GM21528 (cell line): ENCODE data around the gene KATNB1.
"Not testable (repeated sequence)": the region's sequence is repeated elsewhere in the genome, so short reads cannot be mapped to it uniquely, and the experiment has no call there.

ENCODE experiments used
- ATAC-seq: cut with Tn5 transposase; IDR thresholded peaks from one replicate; pipeline ENCODE4 v1.9.1; 2021; ENCODE audit warnings: mild to moderate bottlenecking, moderate library complexity; ENCODE audit not compliant: unreplicated experiment, low FRiP score

KATNB1 gene

GRCh38 chr16:57724531-57724930, 11.0 kb upstream of the KATNB1 start:
- ATAC-seq, result no peak

GRCh38 chr16:57725151-57725550, 10.4 kb upstream of the KATNB1 start:
- no peak for ATAC-seq

GRCh38 chr16:57725554-57725953, 10.0 kb upstream of the KATNB1 start:
- ATAC-seq, result no peak

GRCh38 chr16:57725976-57726375, 9.6 kb upstream of the KATNB1 start:
- ATAC-seq, result no peak

DNA sequence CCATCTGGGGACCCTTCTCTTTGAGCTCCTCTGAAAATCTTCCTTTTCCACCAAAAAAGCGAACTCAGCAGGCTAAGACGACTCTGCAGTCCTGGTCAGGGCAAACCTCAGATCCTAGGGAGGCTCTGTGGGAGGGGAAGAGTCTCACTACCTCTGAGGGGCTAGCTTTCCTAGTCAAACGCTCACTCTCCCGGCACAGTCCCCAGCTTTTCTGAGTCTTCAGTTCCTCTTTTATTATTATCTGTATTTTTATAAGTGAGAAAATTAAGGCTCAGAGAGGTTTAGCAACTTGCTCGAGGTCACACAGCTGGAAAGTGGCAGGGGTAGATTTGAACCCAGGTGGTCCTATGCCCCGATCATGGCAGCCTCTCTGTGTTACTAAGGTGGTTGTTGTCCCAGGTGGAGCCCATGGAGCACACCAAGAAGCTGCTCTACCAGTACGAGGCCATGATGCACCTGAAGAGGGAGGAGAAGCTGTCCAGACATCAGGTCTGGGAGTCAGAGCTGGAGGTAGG, 9.1 kb upstream of the KATNB1 start:
- ATAC-seq, result no peak

DNA sequence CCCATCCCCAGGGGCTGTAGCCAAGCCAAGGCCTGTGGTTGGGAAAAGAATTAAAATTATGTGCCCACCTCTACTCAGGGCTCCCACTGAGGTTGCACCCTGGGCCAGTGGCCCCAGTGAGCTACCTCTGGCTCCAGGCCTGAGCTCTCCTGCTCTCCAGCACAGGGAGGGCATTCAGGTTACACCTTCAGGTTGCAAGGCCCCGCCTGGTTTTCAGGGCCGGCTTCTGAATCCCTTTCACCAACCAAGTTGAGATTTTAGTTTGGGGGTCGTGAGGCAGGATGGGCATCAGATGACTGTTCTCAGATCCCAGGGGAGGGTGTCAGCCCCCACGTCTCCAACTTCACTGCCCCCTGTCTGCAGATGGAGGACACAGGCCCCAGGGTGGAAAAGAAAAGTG, 8.0 kb upstream of the KATNB1 start:
- no peak for ATAC-seq

DNA sequence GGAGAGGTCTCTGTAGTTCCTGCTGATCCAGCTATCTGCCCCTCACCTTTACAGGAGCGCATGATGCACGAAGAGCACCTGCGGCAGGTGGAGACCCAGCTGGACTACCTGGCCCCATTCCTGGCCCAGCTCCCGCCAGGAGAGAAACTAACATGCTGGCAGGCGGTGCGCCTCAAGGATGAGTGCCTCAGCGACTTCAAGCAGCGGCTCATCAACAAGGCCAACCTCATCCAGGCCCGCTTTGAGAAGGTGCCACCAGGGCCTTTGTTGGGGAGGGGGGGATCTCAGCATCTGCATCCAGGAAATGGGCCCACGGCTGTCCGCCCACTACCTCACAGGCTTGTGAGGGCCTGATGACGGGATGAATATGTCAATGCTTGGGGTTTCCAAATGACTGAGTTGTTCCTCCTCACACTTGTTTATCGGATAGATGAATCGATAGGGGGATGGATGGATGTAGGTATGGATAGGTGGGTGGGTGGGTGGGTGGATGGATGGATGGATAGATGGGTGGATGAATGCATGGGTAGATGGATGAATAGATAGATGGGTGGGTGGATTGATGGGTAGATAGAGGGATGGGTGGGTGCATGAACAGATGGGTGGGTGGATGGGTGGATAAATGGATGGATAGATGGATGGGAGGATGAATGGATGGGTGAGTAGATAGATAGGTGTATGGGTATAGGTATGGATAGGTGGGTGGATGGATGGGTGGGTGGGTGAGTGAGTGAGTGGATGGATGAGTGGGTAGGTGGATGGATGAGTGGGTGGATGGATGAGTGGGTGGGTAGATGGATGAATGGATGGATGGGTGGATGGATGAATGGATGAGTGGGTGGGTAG, 7.0 kb upstream of the KATNB1 start:
- no peak for ATAC-seq

GRCh38 chr16:57729182-57729484, 6.4 kb upstream of the KATNB1 start:
- ATAC-seq, result no peak

DNA sequence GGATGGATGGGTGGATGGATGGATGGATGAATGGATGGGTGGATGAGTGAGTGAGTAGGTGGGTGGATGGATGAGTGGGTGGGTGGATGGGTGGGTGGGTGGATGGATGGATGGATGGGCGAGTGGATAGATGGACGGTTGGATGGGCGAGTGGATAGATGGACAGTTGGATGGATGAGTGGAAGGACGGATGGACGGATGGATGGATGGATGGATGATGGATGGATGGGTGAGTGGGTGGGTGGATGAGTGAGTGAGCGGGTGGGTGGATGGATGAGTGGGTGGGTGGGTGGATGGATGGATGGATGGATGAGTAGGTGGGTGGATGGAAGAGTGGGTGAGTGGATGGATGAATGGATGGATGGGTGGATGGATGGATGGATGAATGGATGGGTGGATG, 5.7 kb upstream of the KATNB1 start:
- ATAC-seq, result not testable (repeated sequence)

DNA sequence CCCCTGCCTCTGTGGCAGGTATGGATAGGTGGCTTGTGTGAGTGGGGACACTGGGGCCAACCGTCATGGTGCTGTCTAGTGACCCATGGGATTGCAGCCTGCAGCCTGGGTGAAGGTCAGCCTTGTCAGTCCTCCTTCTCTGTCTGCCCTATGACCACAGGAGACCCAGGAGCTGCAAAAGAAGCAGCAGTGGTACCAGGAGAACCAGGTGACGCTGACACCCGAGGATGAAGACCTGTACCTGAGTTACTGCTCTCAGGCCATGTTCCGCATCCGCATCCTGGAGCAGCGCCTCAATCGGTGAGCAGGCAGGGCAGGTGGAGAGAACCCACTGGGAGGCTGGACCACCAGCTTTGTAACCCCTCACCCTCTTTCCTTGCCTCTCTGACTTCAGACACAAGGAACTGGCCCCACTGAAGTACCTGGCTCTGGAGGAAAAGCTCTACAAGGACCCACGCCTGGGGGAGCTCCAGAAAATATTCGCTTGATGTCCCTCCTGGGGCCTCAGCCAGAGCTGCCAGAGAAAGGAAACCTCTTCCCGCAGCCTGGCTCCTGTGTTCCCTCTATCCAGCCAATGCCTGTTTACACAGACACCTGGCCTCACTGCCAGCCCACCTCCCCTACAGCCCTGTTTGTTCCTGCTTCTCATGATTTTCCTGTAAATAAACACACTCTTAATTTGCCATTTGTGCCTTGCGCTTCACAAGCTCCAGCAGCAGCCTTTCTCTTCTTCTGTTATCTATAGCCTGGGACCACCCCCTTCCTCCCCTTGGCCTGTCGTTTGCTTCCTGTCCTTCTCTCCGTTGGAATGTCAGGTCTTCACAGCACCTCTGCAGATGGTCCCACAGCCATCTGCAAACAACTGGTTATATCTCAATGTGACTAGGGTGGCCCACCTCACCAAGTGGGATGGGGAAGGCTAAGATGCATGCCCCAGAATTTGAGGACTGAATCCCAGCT, 4.5 kb upstream of the KATNB1 start:
- no peak for ATAC-seq

- no peak for ATAC-seq
These were observed 3.5 kb upstream of the KATNB1 start for GRCh38 chr16:57732037-57732436.

GRCh38 chr16:57732714-57733113, 2.9 kb upstream of the KATNB1 start:
- no peak for ATAC-seq

DNA sequence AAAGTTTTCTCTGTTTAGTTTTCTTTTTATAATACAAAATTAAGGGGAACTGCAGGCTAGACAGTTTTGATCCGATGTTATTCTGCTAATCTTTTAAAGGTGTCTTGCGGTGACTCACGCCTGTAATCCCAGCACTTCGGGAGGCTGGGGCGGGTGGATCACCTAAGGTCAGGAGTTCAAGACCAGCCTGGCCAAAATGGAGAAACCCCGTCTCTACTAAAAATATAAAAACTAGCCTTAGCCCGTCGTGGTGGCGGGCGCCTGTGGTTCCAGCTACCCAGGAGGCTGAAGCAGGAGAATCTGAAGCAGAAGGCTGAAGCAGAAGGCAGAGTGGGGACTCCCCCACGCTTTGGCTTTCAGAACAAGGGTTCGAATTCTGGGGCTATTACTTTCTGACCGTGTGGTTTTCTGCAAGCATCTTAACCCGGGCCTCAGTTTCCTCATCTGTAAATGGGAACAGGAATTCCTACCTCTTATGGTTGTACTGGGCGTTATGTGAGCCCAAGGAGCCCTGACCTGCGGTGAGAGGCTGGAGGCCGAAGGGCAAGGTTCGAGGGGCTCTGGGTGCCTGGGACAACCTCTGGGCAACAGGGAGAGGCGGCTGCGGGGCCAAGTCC, 1.2 kb upstream of the KATNB1 start:
- ATAC-seq, result no peak

GRCh38 chr16:57734925-57735754, 430 bp upstream of the KATNB1 start:
- ATAC-seq, result peak; percentile 88

GRCh38 chr16:57736419-57737351, 1.1 kb downstream of the KATNB1 start:
- ATAC-seq, result no peak

DNA sequence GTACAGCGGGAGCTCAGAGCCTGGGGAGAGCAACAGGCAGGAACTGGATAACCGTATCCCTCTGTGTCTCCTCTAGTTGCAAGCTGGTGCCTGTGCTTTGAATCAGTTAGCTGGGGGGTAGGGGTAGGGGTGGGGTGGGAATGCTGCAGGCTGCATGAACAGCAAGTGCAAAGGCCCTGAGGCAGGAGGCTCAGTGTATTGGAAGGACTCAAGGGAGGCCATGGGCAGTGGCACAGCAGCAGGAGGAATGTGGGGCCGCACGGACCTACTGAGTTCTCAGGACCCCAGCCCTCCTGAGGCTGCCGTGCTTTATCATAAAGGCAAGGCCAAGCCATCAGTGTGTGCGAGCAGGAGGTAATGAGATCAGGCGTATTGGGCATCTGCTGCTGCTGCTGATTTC, 3.3 kb downstream of the KATNB1 start:
- no peak for ATAC-seq

- no peak for ATAC-seq
These were observed 4.3 kb downstream of the KATNB1 start for GRCh38 chr16:57739756-57740422.

DNA sequence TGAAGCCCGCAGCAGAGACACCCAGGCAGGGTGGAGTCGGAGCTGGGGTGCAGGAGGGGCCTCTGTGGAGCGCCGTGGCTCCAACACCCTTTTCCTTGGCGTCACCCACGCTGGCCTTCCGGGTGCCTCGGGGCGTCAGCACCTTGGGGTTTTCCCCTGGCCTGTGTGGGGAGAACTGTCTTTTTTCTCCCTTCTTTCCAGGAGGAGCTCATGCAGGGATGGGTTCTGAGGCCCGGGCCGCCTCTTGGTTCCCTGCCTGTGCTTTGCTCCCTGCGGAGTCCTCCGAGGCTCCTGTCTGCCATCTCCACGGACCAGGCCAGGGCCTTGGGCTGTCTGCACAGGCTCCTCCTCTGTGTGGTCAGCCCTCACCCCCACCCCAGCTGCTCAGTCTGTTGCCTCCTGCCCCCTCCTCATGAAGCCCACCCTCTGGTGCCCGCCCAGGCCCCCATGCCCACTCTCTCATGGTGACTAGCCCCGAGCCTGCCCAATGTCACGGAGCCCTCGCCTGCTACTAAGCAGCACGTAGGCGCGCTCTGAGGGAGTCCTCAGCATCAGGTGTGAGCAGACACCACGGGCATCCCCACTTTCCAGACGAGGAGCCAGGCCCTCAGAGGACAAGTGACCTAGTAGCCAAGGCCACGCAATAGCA, 5.0 kb downstream of the KATNB1 start:
- ATAC-seq, result no peak
